NCI-H2107 treated with DMSO at 0.1 percent for 48 hours (cell line): ENCODE results near the gene PFKFB4.
"Not testable (repeated sequence)": the region's sequence is repeated elsewhere in the genome, so short reads cannot be mapped to it uniquely, and the experiment has no call there.

Experiments
- DNase-seq: peaks from one replicate; lab custom pipeline; 2025; ENCODE audit not compliant: unreplicated experiment; lab: John Stamatoyannopoulos, UW

PFKFB4 gene

GRCh38 chr3:48532977-48533337 is 23.6 kb downstream of the PFKFB4 start:
- DNase-seq, result no peak

GRCh38 chr3:48532271-48532976 is 24.2 kb downstream of the PFKFB4 start:
- no peak for DNase-seq

- not testable (repeated sequence) for DNase-seq
Measured at GRCh38 chr3:48530701-48531100, 25.9 kb downstream of the PFKFB4 start.

- no peak for DNase-seq
Measured at GRCh38 chr3:48528754-48529153, 27.8 kb downstream of the PFKFB4 start.

GRCh38 chr3:48528048-48528447 is 28.6 kb downstream of the PFKFB4 start:
- DNase-seq, result no peak

- DNase-seq, result no peak
Measured at GRCh38 chr3:48524970-48525369, 31.6 kb downstream of the PFKFB4 start.

- DNase-seq, result no peak
Measured at GRCh38 chr3:48521635-48522034, 35.0 kb downstream of the PFKFB4 start.

- DNase-seq, result no peak
Measured at GRCh38 chr3:48519277-48519643, 37.3 kb downstream of the PFKFB4 start.

- no peak for DNase-seq
Measured at GRCh38 chr3:48518638-48519276, 37.8 kb downstream of the PFKFB4 start.

- DNase-seq, result no peak
Measured at GRCh38 chr3:48518069-48518468, 38.5 kb downstream of the PFKFB4 start.

GRCh38 chr3:48516571-48516970 is 40.0 kb downstream of the PFKFB4 start:
- no peak for DNase-seq

- DNase-seq, result no peak
Measured at GRCh38 chr3:48514431-48515227, 42.0 kb downstream of the PFKFB4 start.

- no peak for DNase-seq
Measured at GRCh38 chr3:48511551-48511950, 45.1 kb downstream of the PFKFB4 start.

- DNase-seq, result peak; percentile 4
Measured at GRCh38 chr3:48507256-48508061, 49.1 kb downstream of the PFKFB4 start.

GRCh38 chr3:48505968-48506504 is 50.6 kb downstream of the PFKFB4 start:
- DNase-seq, result no peak

- DNase-seq, result no peak
Measured at GRCh38 chr3:48505146-48505545, 51.5 kb downstream of the PFKFB4 start.

- DNase-seq, result peak; percentile 1
Measured at GRCh38 chr3:48504051-48504946, 52.3 kb downstream of the PFKFB4 start, which contains the start of gene SHISA5. Gene SHISA5, minus strand, starts transcription at chr3:48504174. Its CDS starts 80 bp downstream, at chr3:48504094.

GRCh38 chr3:48503401-48504050 is 53.1 kb downstream of the PFKFB4 start:
- DNase-seq, result no peak

- no peak for DNase-seq
Measured at GRCh38 chr3:48502728-48503168, 53.9 kb downstream of the PFKFB4 start.
